Neural cell (in vitro differentiated cells): ENCODE data around the gene SYNGR1. TPM values are rescaled to one million over a fixed set of nuclear protein-coding genes. Genes with fewer than 3 reads are reported as not detected.

Source experiments
- H2AFZ ChIP-seq: fragments of 200-600, 300-800 bp; sonication (generic), shearing (Covaris generic); 2 replicates; pipeline ENCODE4 v1.6.0; 2014; ENCODE audit warnings: low read depth, mild to moderate bottlenecking, antibody characterized with exemption, low read length, moderate library complexity
- H3F3A ChIP-seq: fragments of 200-600 bp; shearing (Covaris generic); 2 replicates; pipeline ENCODE4 v1.6.1; 2016; ENCODE audit warnings: mild to moderate bottlenecking, moderate library complexity, mixed read lengths, antibody characterized with exemption, low read length; ENCODE audit not compliant: insufficient read depth, poor library complexity, severe bottlenecking
- H3K27ac ChIP-seq: fragments of 200-600, 300-800 bp; sonication (generic), shearing (Covaris generic); 2 replicates; pipeline ENCODE4 v1.5.1; 2014; ENCODE audit warnings: mild to moderate bottlenecking, low read length, moderate library complexity
- H3K27me3 ChIP-seq: fragments of 300-800, 200-600 bp; sonication (generic), shearing (Covaris generic); 2 replicates; pipeline ENCODE4 v1.6.0; 2014; ENCODE audit warnings: mild to moderate bottlenecking, low read depth, low read length, moderate library complexity; ENCODE audit not compliant: insufficient read depth
- H3K36me3 ChIP-seq: fragments of 300-800, 200-600 bp; sonication (generic), shearing (Covaris generic); 2 replicates; pipeline ENCODE4 v1.5.1; 2014; ENCODE audit warnings: mild to moderate bottlenecking, antibody characterized with exemption, low read length, moderate library complexity; ENCODE audit not compliant: insufficient read depth
- H3K4me2 ChIP-seq: fragments of 300-800, 200-600 bp; sonication (generic), shearing (Covaris generic); 2 replicates; pipeline ENCODE4 v1.6.0; 2014; ENCODE audit warnings: mild to moderate bottlenecking, low read length
- H3K4me3 ChIP-seq: fragments of 300-800, 200-600 bp; sonication (generic), shearing (Covaris generic); 2 replicates; pipeline ENCODE4 v1.5.1; 2014; ENCODE audit warnings: mild to moderate bottlenecking, low read length, moderate library complexity
- H3K79me2 ChIP-seq: fragments of 200-600 bp; shearing (Covaris generic); replicated peaks from 2 replicates; pipeline ENCODE4 v1.6.0; 2014; ENCODE audit warnings: mild to moderate bottlenecking, low read length, moderate library complexity; ENCODE audit not compliant: insufficient read depth
- H3K9ac ChIP-seq: fragments of 300-800, 200-600 bp; sonication (generic), shearing (Covaris generic); 2 replicates; pipeline ENCODE4 v1.6.1; 2016; ENCODE audit warnings: mild to moderate bottlenecking, low read length, mixed read lengths
- H3K9me2 ChIP-seq: fragments of 200-600 bp; shearing (Covaris generic); 2 replicates; pipeline ENCODE4 v1.6.1; 2016; ENCODE audit warnings: mild to moderate bottlenecking, low read length, mixed read lengths; ENCODE audit not compliant: insufficient read depth
- H3K9me3 ChIP-seq: fragments of 200-600, 300-800 bp; sonication (generic), shearing (Covaris generic); 2 replicates; pipeline ENCODE4 v1.6.1; 2016; ENCODE audit warnings: mild to moderate bottlenecking, mixed run types, low read length, moderate library complexity, mixed read lengths
- H4K20me1 ChIP-seq: fragments of 200-600 bp; shearing (Covaris generic); 2 replicates; pipeline ENCODE4 v1.6.1; 2016; ENCODE audit warnings: mild to moderate bottlenecking, mixed run types; ENCODE audit not compliant: insufficient read depth
- EP300 ChIP-seq: fragments of 450-650 bp; conservative IDR thresholded peaks from 2 replicates; pipeline ENCODE4 v1.6.1; 2014; ENCODE audit warnings: antibody characterized with exemption, mild to moderate bottlenecking, moderate library complexity; ENCODE audit not compliant: poor library complexity, severe bottlenecking
- POLR2AphosphoS5 ChIP-seq: IDR thresholded peaks from 2 replicates; pipeline ENCODE4 v1.6.1; 2012
- REST ChIP-seq: IDR thresholded peaks from 2 replicates; pipeline ENCODE4 v1.6.1; 2012; ENCODE audit warnings: borderline replicate concordance
- SMC3 ChIP-seq: fragments of 450-650 bp; conservative IDR thresholded peaks from 2 replicates; pipeline ENCODE4 v1.6.1; 2014; ENCODE audit warnings: antibody characterized with exemption, mild to moderate bottlenecking, moderate library complexity; ENCODE audit not compliant: poor library complexity
- TAF1 ChIP-seq: IDR thresholded peaks from 2 replicates; pipeline ENCODE4 v1.6.1; 2012; ENCODE audit warnings: low read depth
- polyA plus RNA-seq: library from polyadenylated mRNA; depleted of rRNA; stranded (reverse); fragments of >200 nt; gene quantifications from 2 replicates; pipeline ENCODE4 v1.2.3, GENCODE V29; 2014

Gene SYNGR1
- polyA plus RNA-seq, 1 donor from 2014 or later, result 68.4 TPM

GRCh38 chr22:39308614-39309363, 41.0 kb upstream of the SYNGR1 start:
- Histone ChIP-seq H3K9me2 (no peaks in the 10 kb centered on the region), H3K27ac (no peak overlapping the region), H3K4me3 (no peak overlapping the region), H3K9me3 (no peaks in the 10 kb centered on the region), H3K36me3 (peaks cover 12% of the 10 kb centered on the region), H3K9ac (no peak overlapping the region), H4K20me1 (no peaks in the 10 kb centered on the region), H2AFZ (no peak overlapping the region), H3K4me2 (no peak overlapping the region), H3K79me2 (no peaks in the 10 kb centered on the region), H3K27me3 (no peaks in the 10 kb centered on the region), H3F3A (no peaks in the 10 kb centered on the region)
- no peak for TF ChIP-seq REST

GRCh38 chr22:39309364-39309861, 40.4 kb upstream of the SYNGR1 start:
- Histone ChIP-seq H3K9me3 (no peaks in the 10 kb centered on the region), H4K20me1 (no peaks in the 10 kb centered on the region), H3K4me2 (no peak overlapping the region), H3K79me2 (no peaks in the 10 kb centered on the region), H3K9me2 (no peaks in the 10 kb centered on the region), H3K36me3 (peaks cover 13% of the 10 kb centered on the region), H3F3A (no peaks in the 10 kb centered on the region), H3K9ac (no peak overlapping the region), H3K4me3 (no peak overlapping the region), H3K27me3 (no peaks in the 10 kb centered on the region), H2AFZ (no peak overlapping the region), H3K27ac (no peak overlapping the region)
- TF ChIP-seq EP300, result no peak
- TF ChIP-seq SMC3, result no peak

GRCh38 chr22:39309881-39310714, 39.7 kb upstream of the SYNGR1 start:
- Histone ChIP-seq H3K36me3 (peaks cover 13% of the 10 kb centered on the region), H2AFZ (no peak overlapping the region), H3K9ac (no peak overlapping the region), H3K79me2 (no peaks in the 10 kb centered on the region), H3K27ac (no peak overlapping the region), H4K20me1 (no peaks in the 10 kb centered on the region), H3K9me3 (no peaks in the 10 kb centered on the region), H3K4me2 (no peak overlapping the region), H3K27me3 (no peaks in the 10 kb centered on the region), H3K9me2 (no peaks in the 10 kb centered on the region), H3K4me3 (no peak overlapping the region), H3F3A (no peaks in the 10 kb centered on the region)
- no peak for TF ChIP-seq SMC3
- no peak for TF ChIP-seq REST
- TF ChIP-seq EP300, result no peak
- TF ChIP-seq TAF1, result no peak
- TF ChIP-seq POLR2AphosphoS5, result no peak
